ENCODE data around the gene SGF29.
"Not testable (repeated sequence)": the region's sequence is repeated elsewhere in the genome, so short reads cannot be mapped to it uniquely, and the experiment has no call there.

Gene SGF29

GRCh38 chr16:28621481-28622155, 67.9 kb downstream of the SGF29 start:
- H3K9me3 Mint-ChIP-seq = no peaks in the 10 kb centered on the region
- peak overlapping the region; percentile 92 to 96 for H3K4me3 Mint-ChIP-seq
- H3K4me1 Mint-ChIP-seq = peaks cover 30% of the 10 kb centered on the region
- H3K27me3 Mint-ChIP-seq = no peaks in the 10 kb centered on the region
- DNase-seq (no peak), ATAC-seq (no peak)
- H3K27ac Mint-ChIP-seq = peak overlapping the region; percentile 15 to 79

GRCh38 chr16:28622532-28623171, 68.9 kb downstream of the SGF29 start:
- H3K4me1 Mint-ChIP-seq = peaks cover 30% of the 10 kb centered on the region
- H3K27me3 Mint-ChIP-seq, H3K9me3 Mint-ChIP-seq, DNase-seq: not testable (repeated sequence)
- peak; percentile 41 for ATAC-seq
- peak overlapping the region; percentile 95 to 98 for H3K27ac Mint-ChIP-seq
- H3K4me3 Mint-ChIP-seq = peak overlapping the region; percentile 92 to 96

GRCh38 chr16:28623172-28623711, 69.5 kb downstream of the SGF29 start:
- Mint-ChIP-seq H3K4me1 (peaks cover 30% of the 10 kb centered on the region), H3K9me3 (no peaks in the 10 kb centered on the region), H3K27me3 (no peaks in the 10 kb centered on the region), H3K4me3 (peak overlapping the region; percentile 92 to 96), H3K27ac (peak overlapping the region; percentile 95 to 98)
- ATAC-seq (peak; percentile 94), DNase-seq (peak; percentile 76 to 77)

GRCh38 chr16:28630905-28631304, 77.2 kb downstream of the SGF29 start:
- not testable (repeated sequence) for DNase-seq, H3K4me1 Mint-ChIP-seq, H3K4me3 Mint-ChIP-seq, ATAC-seq, H3K9me3 Mint-ChIP-seq, H3K27ac Mint-ChIP-seq, H3K27me3 Mint-ChIP-seq

- not testable (repeated sequence) for ATAC-seq, H3K27ac Mint-ChIP-seq, H3K9me3 Mint-ChIP-seq, H3K4me1 Mint-ChIP-seq, H3K4me3 Mint-ChIP-seq, H3K27me3 Mint-ChIP-seq, DNase-seq
These were observed 82.5 kb downstream of the SGF29 start for GRCh38 chr16:28636093-28636823.

- H3K27ac Mint-ChIP-seq, H3K4me1 Mint-ChIP-seq, H3K27me3 Mint-ChIP-seq, H3K9me3 Mint-ChIP-seq, H3K4me3 Mint-ChIP-seq, ATAC-seq, DNase-seq: not testable (repeated sequence)
These were observed 84.0 kb downstream of the SGF29 start, which contains the start of gene NPIPB8 for GRCh38 chr16:28637765-28638164. NPIPB8 (plus strand) TSS chr16:28638065; CDS start chr16:28638361, 296 bp downstream.

- not testable (repeated sequence) for H3K4me3 Mint-ChIP-seq, H3K27ac Mint-ChIP-seq, ATAC-seq, H3K9me3 Mint-ChIP-seq, H3K27me3 Mint-ChIP-seq, DNase-seq, H3K4me1 Mint-ChIP-seq
These were observed 84.6 kb downstream of the SGF29 start for GRCh38 chr16:28638359-28638758.

GRCh38 chr16:28639959-28640358, 86.2 kb downstream of the SGF29 start:
- not testable (repeated sequence) for H3K9me3 Mint-ChIP-seq, H3K4me1 Mint-ChIP-seq

More at GRCh38 chr16:28639959-28640358, 86.2 kb downstream of the SGF29 start:
- ATAC-seq, H3K27ac Mint-ChIP-seq, H3K27me3 Mint-ChIP-seq, H3K4me3 Mint-ChIP-seq, DNase-seq: not testable (repeated sequence)

Measured in stimulated activated naive CD8-positive, alpha-beta T cell treated with anti-CD3 and anti-CD28 coated beads, Interleukin-15, amount 100 ng/mL, for 72 hours (primary cell).